RWPE1 (cell line): Measurements from ENCODE around the gene LRRFIP1.

ENCODE experiments used
- CTCF ChIA-PET: fragments of 350-600 bp; sonication (Branson Sonifier 250); formaldehyde crosslinking; extraction: SDS; loops from one replicate; lab custom pipeline; 2021; lab: Yijun Ruan, JAX
- POLR2A ChIA-PET: fragments of 400-600 bp; formaldehyde crosslinking; extraction: SDS; loops from one replicate; lab custom pipeline; 2020; ENCODE audit warnings: antibody characterized with exemption; ENCODE audit not compliant: low non-redundant PET; lab: Yijun Ruan, JAX
- DNase-seq: peaks from one replicate; pipeline ENCODE4 v3.0.0; 2012; ENCODE audit warnings: low spot score
- H3K27ac ChIP-seq: fragments of 450-650 bp; 2 replicates; pipeline ENCODE4 v1.5.1; 2017
- CTCF ChIP-seq: fragments of 450-650 bp; conservative IDR thresholded peaks from 2 replicates; pipeline ENCODE4 v1.5.1; 2017; ENCODE audit warnings: low read depth, mild to moderate bottlenecking

The LRRFIP1 gene

GRCh38 chr2:237720957-237721356 is 93.6 kb downstream of the LRRFIP1 start:
- ChIA-PET POLR2A (no interaction called here), CTCF (interaction anchor here (0.5 to 0.7 kb wide), 2 partner anchors 16 to 208 kb away, joined by 3 to 4 read pairs; no protein-coding TSS in a partner anchor)
- H3K27ac ChIP-seq = no peak overlapping the region
- no peak for TF ChIP-seq CTCF
- no peak for DNase-seq

GRCh38 chr2:237721458-237721857 is 94.1 kb downstream of the LRRFIP1 start:
- DNase-seq = no peak
- ChIA-PET POLR2A (no interaction called here), CTCF (interaction anchor here (0.7 kb wide), 1 partner anchor 16 kb away, joined by 3 read pairs; no protein-coding TSS in a partner anchor)
- no peak for TF ChIP-seq CTCF
- no peak overlapping the region for H3K27ac ChIP-seq

GRCh38 chr2:237722616-237723015 is 95.2 kb downstream of the LRRFIP1 start:
- TF ChIP-seq CTCF = no peak
- ChIA-PET POLR2A (no interaction called here), CTCF (interaction anchor here (0.6 kb wide), 1 partner anchor 58 kb away, joined by 4 read pairs; no protein-coding TSS in a partner anchor)
- DNase-seq = no peak
- H3K27ac ChIP-seq = no peak overlapping the region

GRCh38 chr2:237723023-237723422 is 95.6 kb downstream of the LRRFIP1 start:
- POLR2A ChIA-PET = no interaction called here
- no peak overlapping the region for H3K27ac ChIP-seq
- no peak for TF ChIP-seq CTCF
- no peak for DNase-seq
- CTCF ChIA-PET = interaction anchor here (0.6 kb wide), 1 partner anchor 58 kb away, joined by 4 read pairs; no protein-coding TSS in a partner anchor

- ChIA-PET CTCF (no interaction called here), POLR2A (no interaction called here)
- DNase-seq = peak; percentile 57
- peak overlapping the region; percentile 56 for H3K27ac ChIP-seq
- no peak for TF ChIP-seq CTCF
These were observed 96.2 kb downstream of the LRRFIP1 start for GRCh38 chr2:237723602-237724001.

- DNase-seq = no peak
- CTCF ChIA-PET = interaction anchor here (1.8 kb wide), 1 partner anchor 20 kb away, joined by 5 read pairs; no protein-coding TSS in a partner anchor
- POLR2A ChIA-PET = interaction anchor here (0.9 kb wide), 1 partner anchor 28 kb away, joined by 3 read pairs; no protein-coding TSS in a partner anchor
- no peak overlapping the region for H3K27ac ChIP-seq
- no peak for TF ChIP-seq CTCF
These were observed 97.6 kb downstream of the LRRFIP1 start for GRCh38 chr2:237724811-237725478.
